NOMO-1 (cell line): Measurements from ENCODE around the gene RBCK1.

Experiments
- DNase-seq, 2 experiments: peaks; one replicate each; lab custom pipeline; 2025; ENCODE audit not compliant: unreplicated experiment in 2 of 2; lab: John Stamatoyannopoulos, UW

The RBCK1 gene

GRCh38 chr20:397432-398237 is 10.5 kb upstream of the RBCK1 start:
- DNase-seq = no peak

GRCh38 chr20:399182-399707 is 8.9 kb upstream of the RBCK1 start:
- DNase-seq = no peak

GRCh38 chr20:400128-400453 is 8.0 kb upstream of the RBCK1 start:
- no peak for DNase-seq

GRCh38 chr20:400454-401275 is 7.4 kb upstream of the RBCK1 start:
- DNase-seq = no peak

- DNase-seq = no peak
Measured at GRCh38 chr20:401682-402495, 6.2 kb upstream of the RBCK1 start.

GRCh38 chr20:402496-402885 is 5.6 kb upstream of the RBCK1 start:
- DNase-seq = no peak

- no peak for DNase-seq
Measured at GRCh38 chr20:402898-403581, 5.1 kb upstream of the RBCK1 start.

GRCh38 chr20:403582-403957 is 4.5 kb upstream of the RBCK1 start:
- no peak for DNase-seq

- no peak for DNase-seq
Measured at GRCh38 chr20:404088-404487, 4.0 kb upstream of the RBCK1 start.

GRCh38 chr20:406200-407132 is 1.6 kb upstream of the RBCK1 start:
- no peak for DNase-seq

GRCh38 chr20:407133-407952 is 756 bp upstream of the RBCK1 start:
- DNase-seq = peak; percentile 47 to 71

GRCh38 chr20:408843-409696 is 971 bp downstream of the RBCK1 start:
- DNase-seq = peak in 1 of 2 experiments; percentile 25

GRCh38 chr20:409697-410559 is 1.8 kb downstream of the RBCK1 start:
- no peak for DNase-seq

- no peak for DNase-seq
Measured at GRCh38 chr20:412081-412480, 4.0 kb downstream of the RBCK1 start.

GRCh38 chr20:414161-414560 is 6.1 kb downstream of the RBCK1 start:
- DNase-seq = no peak

GRCh38 chr20:415820-416322 is 7.8 kb downstream of the RBCK1 start:
- DNase-seq = no peak
